Measurements from ENCODE around the gene ZNF239. TPM values are rescaled to one million over a fixed set of nuclear protein-coding genes. Genes with fewer than 3 reads are reported as not detected.
"Not testable (repeated sequence)": the region's sequence is repeated elsewhere in the genome, so short reads cannot be mapped to it uniquely, and the experiment has no call there.

Gene ZNF239
- total and polyA plus RNA-seq, 12 donors, result 1.3 to 7.5 (median 2.8) TPM

DNA sequence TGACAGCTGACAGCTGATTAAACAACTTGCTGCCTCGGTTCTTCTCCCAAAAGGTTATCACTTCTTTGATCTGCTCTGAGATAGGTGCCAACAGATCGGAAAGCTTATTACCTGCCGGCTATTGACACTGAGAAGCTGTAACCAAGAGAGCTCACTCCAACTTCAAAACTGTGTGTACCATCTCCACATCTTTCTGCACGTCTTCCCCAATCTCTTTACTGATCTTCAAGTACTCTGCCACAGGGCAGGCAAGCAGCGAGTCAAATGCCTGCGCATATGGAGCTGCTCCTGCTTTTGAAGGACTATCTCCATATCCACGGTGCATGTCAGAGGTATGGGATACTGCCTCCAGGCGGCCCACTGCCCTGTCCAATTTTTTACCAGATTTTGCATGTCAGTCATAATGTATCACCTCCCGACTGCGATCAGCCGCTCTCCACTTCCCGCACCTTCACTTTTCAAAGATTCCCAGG is 31.5 kb upstream of the ZNF239 start:
- Histone ChIP-seq H3K4me3 (peak overlapping the region in 2 of 4 donors; percentile 74 to 96), H3K27ac (peak overlapping the region in 2 of 5 donors; percentile 71 to 74), H3K27me3 (no peaks in the 10 kb centered on the region), H3K9me3 (replicated peaks in 1 of 3) (no peaks in the 10 kb centered on the region), H3K4me1 (replicated peaks in 1 of 2) (peaks cover 0 to 7% of the 10 kb centered on the region in 2 donors), H3K36me3 (replicated peaks in 1 of 2) (no peaks in the 10 kb centered on the region)
- intact Hi-C loops (cut with DNase I), result no loop called here
- TF ChIP-seq, protein P1, sequence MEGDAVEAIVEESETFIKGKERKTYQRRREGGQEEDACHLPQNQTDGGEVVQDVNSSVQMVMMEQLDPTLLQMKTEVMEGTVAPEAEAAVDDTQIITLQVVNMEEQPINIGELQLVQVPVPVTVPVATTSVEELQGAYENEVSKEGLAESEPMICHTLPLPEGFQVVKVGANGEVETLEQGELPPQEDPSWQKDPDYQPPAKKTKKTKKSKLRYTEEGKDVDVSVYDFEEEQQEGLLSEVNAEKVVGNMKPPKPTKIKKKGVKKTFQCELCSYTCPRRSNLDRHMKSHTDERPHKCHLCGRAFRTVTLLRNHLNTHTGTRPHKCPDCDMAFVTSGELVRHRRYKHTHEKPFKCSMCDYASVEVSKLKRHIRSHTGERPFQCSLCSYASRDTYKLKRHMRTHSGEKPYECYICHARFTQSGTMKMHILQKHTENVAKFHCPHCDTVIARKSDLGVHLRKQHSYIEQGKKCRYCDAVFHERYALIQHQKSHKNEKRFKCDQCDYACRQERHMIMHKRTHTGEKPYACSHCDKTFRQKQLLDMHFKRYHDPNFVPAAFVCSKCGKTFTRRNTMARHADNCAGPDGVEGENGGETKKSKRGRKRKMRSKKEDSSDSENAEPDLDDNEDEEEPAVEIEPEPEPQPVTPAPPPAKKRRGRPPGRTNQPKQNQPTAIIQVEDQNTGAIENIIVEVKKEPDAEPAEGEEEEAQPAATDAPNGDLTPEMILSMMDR (IDR thresholded peaks at IDR 0.05), result no peak
- TF ChIP-seq POLR2A (IDR thresholded peaks at IDR 0.05), result no peak
- DNase-seq, result no peak
- WGBS, 4 donors, result 53 to 58% (median 55%) methylated on average over 12 of the region's 12 CpGs

DNA sequence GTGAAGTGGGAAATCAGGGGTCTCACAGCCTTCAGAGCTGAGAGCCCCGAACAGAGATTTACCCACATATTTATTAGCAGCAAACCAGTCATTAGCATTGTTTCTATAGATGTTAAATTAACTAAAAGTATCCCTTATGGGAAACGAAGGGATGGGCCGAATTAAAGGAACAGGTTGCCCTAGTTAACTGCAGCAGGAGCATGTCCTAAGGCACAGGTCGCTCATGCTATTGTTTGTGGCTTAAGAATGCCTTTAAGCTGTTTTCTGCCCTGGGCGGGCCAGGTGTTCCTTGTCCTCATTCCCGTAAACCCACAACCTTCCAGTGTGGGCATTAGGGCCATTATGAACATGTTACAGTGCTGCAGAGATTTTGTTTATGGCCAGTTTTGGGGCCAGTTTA is 27.2 kb upstream of the ZNF239 start:
- H3K4me1 ChIP-seq (replicated peaks in 1 of 2); intact Hi-C loops (cut with DNase I); H3K9me3 ChIP-seq (replicated peaks in 1 of 3); H3K27me3 ChIP-seq; H3K36me3 ChIP-seq (replicated peaks in 1 of 2); H3K27ac ChIP-seq; H3K4me3 ChIP-seq; DNase-seq: not testable (repeated sequence)
- 83 to 93% (median 86%) methylated on average over 6 of the region's 6 CpGs for WGBS, 4 donors

DNA sequence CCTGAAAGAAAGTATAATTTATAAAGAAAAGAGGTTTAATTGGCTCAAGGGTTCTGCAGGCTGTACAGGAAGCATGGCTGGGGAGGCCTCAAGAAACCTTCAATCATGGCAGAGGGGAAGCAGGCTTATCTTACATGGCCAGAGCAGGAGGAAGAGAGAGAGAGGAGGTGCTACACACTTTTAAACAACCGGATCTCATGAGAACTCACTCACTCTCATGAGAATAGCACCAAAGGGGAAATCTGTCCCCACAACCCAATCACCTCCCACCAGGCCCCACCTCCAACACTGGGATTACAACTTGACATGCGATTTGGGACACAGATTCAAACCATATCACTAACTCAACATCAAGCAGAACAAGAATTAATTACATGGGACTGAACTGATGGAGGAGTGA is 24.9 kb upstream of the ZNF239 start:
- intact Hi-C loops (cut with DNase I), result no loop called here

DNA sequence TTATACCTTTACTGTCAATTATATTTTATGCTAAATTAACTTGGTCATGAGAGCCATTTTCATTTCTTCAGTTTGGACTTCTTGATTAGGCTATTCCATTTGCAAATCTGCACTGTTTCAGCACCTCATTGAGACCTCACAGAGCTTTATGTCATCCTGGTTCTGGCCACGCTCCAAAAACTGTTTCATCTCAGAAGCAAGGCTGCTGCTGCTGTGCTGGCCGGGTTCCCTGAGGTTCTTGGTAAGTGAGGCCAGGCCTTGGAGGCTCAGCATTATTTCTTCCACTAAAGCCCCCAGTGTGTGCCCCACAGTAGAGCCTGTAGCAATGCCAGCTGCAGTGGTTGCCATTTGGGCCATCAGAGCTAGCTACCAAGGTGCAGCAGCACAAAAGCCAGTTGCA is 24.0 kb upstream of the ZNF239 start:
- peaks cover 0 to 11% of the 10 kb centered on the region in 2 donors for H3K4me1 ChIP-seq (replicated peaks in 1 of 2)
- intact Hi-C loops (cut with DNase I), result no loop called here
- 30 to 48% (median 43%) methylated on average over 2 of the region's 2 CpGs for WGBS, 4 donors
- H3K27me3 ChIP-seq, result no peaks in the 10 kb centered on the region
- H3K36me3 ChIP-seq (replicated peaks in 1 of 2), result no peaks in the 10 kb centered on the region
- DNase-seq, result peak; percentile 36 to 66 (median 57)
- no peak overlapping the region for H3K4me3 ChIP-seq
- TF ChIP-seq POLR2A (IDR thresholded peaks at IDR 0.05), result no peak
- TF ChIP-seq, protein P1 (IDR thresholded peaks at IDR 0.05), result no peak
- H3K27ac ChIP-seq, result no peak overlapping the region
- no peaks in the 10 kb centered on the region for H3K9me3 ChIP-seq (replicated peaks in 1 of 3)

More for the DNA sequence above, 24.9 kb upstream of the ZNF239 start:
- peaks cover 0 to 11% of the 10 kb centered on the region in 2 donors for H3K4me1 ChIP-seq (replicated peaks in 1 of 2)
- H3K4me3 ChIP-seq, result no peak overlapping the region
- H3K27me3 ChIP-seq, result no peaks in the 10 kb centered on the region
- DNase-seq, result no peak
- WGBS, 4 donors, result 59 to 78% (median 62%) methylated on average over 2 of the region's 2 CpGs
- no peak for TF ChIP-seq POLR2A (IDR thresholded peaks at IDR 0.05)
- TF ChIP-seq, protein P1 (IDR thresholded peaks at IDR 0.05), result no peak
- no peak overlapping the region for H3K27ac ChIP-seq
- H3K36me3 ChIP-seq (replicated peaks in 1 of 2), result no peaks in the 10 kb centered on the region
- H3K9me3 ChIP-seq (replicated peaks in 1 of 3), result no peaks in the 10 kb centered on the region

DNA sequence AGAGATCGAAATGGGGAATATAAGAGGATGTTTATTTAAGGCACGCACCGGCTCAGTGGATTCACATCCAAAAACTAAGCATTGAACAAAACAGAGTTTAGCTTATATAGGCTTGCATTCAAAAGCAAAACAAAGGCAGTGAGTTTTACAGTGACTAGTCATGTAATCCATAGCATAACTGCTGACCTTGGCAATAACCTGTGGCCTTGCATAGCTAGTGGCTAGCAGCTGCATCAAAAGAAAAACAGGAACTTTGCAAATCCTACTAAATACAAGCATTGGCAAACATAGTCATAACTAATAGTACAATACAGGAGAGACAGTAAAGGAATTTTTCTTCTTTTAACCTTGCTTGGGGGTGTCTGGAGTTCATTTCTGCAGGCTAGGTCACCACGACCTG is 22.1 kb upstream of the ZNF239 start:
- Histone ChIP-seq H3K4me1 (replicated peaks in 1 of 2) (peaks cover 0 to 11% of the 10 kb centered on the region in 2 donors), H3K9me3 (replicated peaks in 1 of 3) (no peaks in the 10 kb centered on the region), H3K27me3 (no peaks in the 10 kb centered on the region), H3K27ac (no peak overlapping the region), H3K4me3 (no peak overlapping the region), H3K36me3 (replicated peaks in 1 of 2) (no peaks in the 10 kb centered on the region)
- DNase-seq, result no peak
- TF ChIP-seq POLR2A (IDR thresholded peaks at IDR 0.05), result no peak
- TF ChIP-seq, protein P1 (IDR thresholded peaks at IDR 0.05), result no peak
- intact Hi-C loops (cut with DNase I), result no loop called here
- 71 to 85% (median 78%) methylated on average over 4 of the region's 4 CpGs for WGBS, 4 donors

Data from adrenal gland (tissue), 12 donors.